SK-N-SH (cell line): Measurements from ENCODE around the gene CRACR2B.

Source experiments
- CHD2 ChIP-seq: fragments of 150-350 bp; IDR thresholded peaks from 2 replicates; pipeline ENCODE4 v1.6.1; 2018; ENCODE audit warnings: low read length; ENCODE audit not compliant: partially characterized antibody
- CTCF ChIP-seq: fragments of 200-600 bp; sonication (generic); IDR thresholded peaks from 2 replicates; pipeline ENCODE4 v1.6.1; 2017; ENCODE audit warnings: antibody characterized with exemption, mild to moderate bottlenecking, moderate library complexity
- EZH2phosphoT487 ChIP-seq: fragments of 200-600 bp; sonication (generic); IDR thresholded peaks from 2 replicates; pipeline ENCODE4 v1.6.1; 2017; ENCODE audit warnings: low read depth, mixed run types, mild to moderate bottlenecking, antibody characterized with exemption, moderate library complexity, borderline replicate concordance
- FOXM1 ChIP-seq: IDR thresholded peaks from 2 replicates; pipeline ENCODE4 v1.4.0; 2012; ENCODE audit warnings: low read depth, mild to moderate bottlenecking
- JUND ChIP-seq: IDR thresholded peaks from 2 replicates; pipeline ENCODE4 v1.4.0; 2012
- MAX ChIP-seq: IDR thresholded peaks from 2 replicates; pipeline ENCODE4 v1.4.0; 2012; ENCODE audit warnings: low read depth
- POLR2AphosphoS5 ChIP-seq: IDR thresholded peaks from 2 replicates; pipeline ENCODE4 v1.6.1; 2012; ENCODE audit warnings: low read depth, low read length
- RFX5 ChIP-seq: IDR thresholded peaks from 2 replicates; pipeline ENCODE4 v1.6.1; 2012; ENCODE audit warnings: mild to moderate bottlenecking, improper control_type of control experiment, low read length
- TAF1 ChIP-seq: IDR thresholded peaks from 2 replicates; pipeline ENCODE4 v1.6.1; 2012; ENCODE audit warnings: low read depth, mild to moderate bottlenecking, low read length, moderate library complexity, borderline replicate concordance

- TF ChIP-seq CHD2, result no peak
- TF ChIP-seq POLR2AphosphoS5, result no peak
- TF ChIP-seq MAX, result no peak
- TF ChIP-seq JUND, result no peak
- TF ChIP-seq CTCF, result no peak
- TF ChIP-seq FOXM1, result no peak
- TF ChIP-seq TAF1, result no peak
- no peak for TF ChIP-seq EZH2phosphoT487
- no peak for TF ChIP-seq RFX5
Measured at GRCh38 chr11:846496-847098, 18.9 kb downstream of the CRACR2B start.
